ENCODE results near the gene FRAS1. TPM values are rescaled to one million over a fixed set of nuclear protein-coding genes. Genes with fewer than 3 reads are reported as not detected.

FRAS1 gene
- total and polyA plus RNA-seq, 2 of the 8 experiments (the other 6 are each of a cell fraction or from before 2014, with no cell fraction given): 38.5 to 109 TPM

GRCh38 chr4:78331965-78332364 is 274.8 kb downstream of the FRAS1 start:
- Histone ChIP-seq H2BK20ac (ENCODE audit: low read length) (no peak overlapping the region), H4K5ac (ENCODE audit: insufficient read length, low read depth, low read length) (no peak overlapping the region), H2AFZ (ENCODE audit: low read length) (no peak overlapping the region), H3K79me2 (ENCODE audit: control insufficient read depth in 1 of 2, insufficient read depth in 2 of 2, low read length in 2 of 2) (no peaks in the 10 kb centered on the region; a peak in 1 of 4 replicates), H3K14ac (ENCODE audit: insufficient read length) (no peak overlapping the region), H3K27ac (ENCODE audit: low read depth, low read length) (no peak overlapping the region), H4K8ac (ENCODE audit: extremely low read depth, insufficient read depth, low read length) (no peak overlapping the region), H3K9ac (replicated peaks in 1 of 4; ENCODE audit: extremely low read depth in 1 of 4, low read depth in 3 of 4, low read length in 3 of 4) (no peak overlapping the region; a peak in 1 of 7 replicates), H3K27me3 (replicated peaks in 1 of 4; ENCODE audit: control insufficient read depth in 3 of 4, extremely low read depth in 1 of 4, insufficient read depth in 3 of 4, low read length in 3 of 4) (no peaks in the 10 kb centered on the region), H2BK15ac (ENCODE audit: low read length) (no peak overlapping the region), H2BK5ac (ENCODE audit: low read depth, low read length) (no peak overlapping the region), H4K20me1 (replicated peaks in 1 of 2; ENCODE audit: control insufficient read depth in 1 of 2, insufficient read depth in 2 of 2, low read length in 2 of 2) (no peaks in the 10 kb centered on the region), H3K18ac (ENCODE audit: extremely low read depth, low read length) (no peak overlapping the region), H2BK120ac (replicated peaks; ENCODE audit: low read depth, low read length) (no peak overlapping the region), H3K4me2 (ENCODE audit: insufficient read depth in 1 of 2, low read depth in 2 of 2, low read length in 2 of 2) (peak overlapping the region; percentile 12 to 51; a peak in 2 of 4 replicates), H2BK12ac (ENCODE audit: low read depth, low read length) (no peak overlapping the region), H3K23me2 (ENCODE audit: low read depth, low read length) (no peaks in the 10 kb centered on the region), H3K79me1 (ENCODE audit: low read depth, low read length) (no peaks in the 10 kb centered on the region; the same call in 1 of the 2 replicates), H3K4me3 (ENCODE audit: extremely low read depth in 1 of 4, insufficient read depth in 2 of 4, low read depth in 3 of 4, low read length in 4 of 4) (no peak overlapping the region), H3K9me3 (ENCODE audit: insufficient read depth in 2 of 2, low read depth in 1 of 2, low read length in 1 of 2) (no peaks in the 10 kb centered on the region), H3K4ac (replicated peaks; ENCODE audit: insufficient read length, low read depth, low read length) (peak overlapping the region; percentile 29), H3K4me1 (replicated peaks in 1 of 4; ENCODE audit: control insufficient read depth in 3 of 4, insufficient read depth in 4 of 4, low read length in 3 of 4) (peaks cover 11 to 23% (median 22%) of the 10 kb centered on the region in 4 experiments), H2AK5ac (ENCODE audit: low read depth, low read length) (no peak overlapping the region), H3K56ac (replicated peaks; ENCODE audit: insufficient read length, low read depth, low read length) (no peak overlapping the region), H3K23ac (ENCODE audit: insufficient read length) (no peak overlapping the region), H4K91ac (replicated peaks; ENCODE audit: insufficient read length, low read length) (no peak overlapping the region), H3K36me3 (ENCODE audit: control insufficient read depth in 2 of 4, insufficient read depth in 4 of 4, low read length in 3 of 4) (peaks cover 0 to 22% (median 1%) of the 10 kb centered on the region in 4 experiments; a peak in 5 of 8 replicates)
- POLR2A ChIA-PET (ENCODE audit: partially characterized antibody): interaction anchor here (0.6 to 2.6 kb wide), 6 partner anchors 8 to 275 kb away, joined by 3 to 9 read pairs (median 4); partner anchors contain the start of gene FRAS1
- no peak for DNase-seq (ENCODE audit: low read depth in 1 of 2, low spot score in 2 of 2)
- TF ChIP-seq CHD2 (IDR thresholded peaks at IDR 0.05; ENCODE audit: low read length) (no peak), POLR2A (IDR thresholded peaks at IDR 0.05; ENCODE audit: control extremely low read depth in 1 of 2, low read depth in 2 of 2, low read length in 2 of 2) (peak in 1 of 2 experiments; percentile 3; a peak in 2 of 3 replicates), TEAD4 (IDR thresholded peaks at IDR 0.05; ENCODE audit: low read depth, low read length) (peak; percentile 24; the same call in 1 of the 2 replicates), BACH1 (IDR thresholded peaks at IDR 0.05; ENCODE audit: low read length) (no peak), TCF12 (IDR thresholded peaks at IDR 0.05; ENCODE audit: low read depth, low read length) (no peak)
- CTCF ChIA-PET (ENCODE audit: partially characterized antibody): interaction anchor here (0.7 to 1.5 kb wide), 7 partner anchors 10 to 323 kb away, joined by 3 to 5 read pairs (median 4); no protein-coding TSS in a partner anchor
- FAIRE-seq: peak; percentile 19
- WGBS, 2 experiments (ENCODE audit: extremely low coverage in 1 of 2, insufficient coverage in 1 of 2, insufficient read length in 1 of 2, insufficient replicate concordance in 2 of 2, low coverage in 1 of 2, low lambda C conversion rate in 2 of 2, missing lambda C conversion rate in 1 of 2): 62% methylated on average over 5 of the region's 5 CpGs; no CpG with 5 or more reads in 1 of the 2 experiments

Measured in H1 (cell line).